Measurements from ENCODE around the gene IMP4.

DNA sequence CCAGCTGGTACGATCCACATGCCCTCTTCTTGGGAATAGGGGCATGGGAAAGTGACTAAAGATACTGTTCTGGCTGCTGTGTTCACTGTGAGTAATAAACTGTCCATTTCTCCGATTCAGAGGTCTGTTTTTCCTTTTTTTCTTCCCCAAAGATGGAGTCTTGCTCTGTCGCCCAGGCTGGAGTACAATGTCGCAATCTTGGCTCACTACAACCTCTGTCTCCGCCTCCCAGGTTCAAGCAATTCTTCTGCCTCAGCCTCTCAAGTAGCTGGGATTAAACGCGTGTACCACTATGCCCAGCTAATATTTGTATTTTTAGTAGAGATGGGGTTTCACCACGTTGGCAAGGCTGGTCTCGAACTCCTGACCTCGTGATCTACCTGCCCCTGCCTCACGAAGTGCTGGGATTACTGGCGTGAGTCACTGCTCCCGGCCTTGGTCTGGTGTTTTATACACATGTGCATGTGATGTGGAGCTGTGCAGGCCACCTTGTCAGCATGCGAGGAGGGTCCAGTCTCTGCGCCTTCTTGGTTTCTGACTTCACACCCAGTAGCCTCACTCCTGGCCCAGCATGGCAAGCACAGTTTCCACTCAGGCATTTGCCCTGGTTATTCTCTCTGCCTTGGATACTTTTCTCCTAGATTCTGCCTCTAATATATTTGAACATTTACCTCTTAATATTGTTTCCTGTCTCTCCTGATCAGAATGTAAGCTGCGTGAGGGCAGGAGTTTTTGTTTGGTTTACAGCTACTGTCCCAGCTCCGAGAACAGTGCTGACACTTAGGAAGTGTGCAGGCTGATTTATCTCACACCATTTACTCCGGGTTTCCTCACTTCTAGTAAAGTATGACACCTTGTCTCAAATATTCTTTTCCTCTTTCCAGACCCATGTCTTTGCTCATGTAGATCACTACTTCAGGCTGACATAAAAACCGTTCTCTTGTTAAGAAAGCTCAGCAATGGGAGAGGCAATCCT, 32.9 kb downstream of the IMP4 start:
- no peak for TF ChIP-seq CTCF (tag by site-specific recombination; IDR thresholded peaks at IDR 0.05)
- no peak for TF ChIP-seq SP7 (tag by site-specific recombination; IDR thresholded peaks at IDR 0.05)
